Prostate gland (tissue), 2 donors: ENCODE data around the gene COG2.

Experiments
- CTCF ChIP-seq, 4 experiments: fragments of 200-600 bp in 2 of 4; fragments of 450-650 bp in 2 of 4; sonication (generic) in 2 of 4; IDR thresholded peaks; 1 replicate in 3 of 4; 2 replicates in 1 of 4; pipeline ENCODE4 v1.5.1; 2016 to 2019; ENCODE audit warnings: antibody characterized with exemption in 4 of 4, mild to moderate bottlenecking in 2 of 4, moderate library complexity in 2 of 4
- POLR2A ChIP-seq: fragments of 450-650 bp; IDR thresholded peaks from one replicate; pipeline ENCODE4 v1.6.1; 2016; ENCODE audit warnings: antibody characterized with exemption, mild to moderate bottlenecking

GRCh38 chr1:230594214-230594773 lies 48.0 kb upstream of the COG2 start:
- TF ChIP-seq POLR2A, result no peak
- no peak for TF ChIP-seq CTCF (IDR thresholded peaks at IDR 0.05)
